GM12878 (cell line): ENCODE data around the gene TMIGD3. TPM values are rescaled to one million over a fixed set of nuclear protein-coding genes. Genes with fewer than 3 reads are reported as not detected.

Experiments used
- ATAC-seq: fragments of 200-7000 bp; cut with Tn5 transposase; 3 replicates; pipeline ENCODE4 v1.9.1; 2020; ENCODE audit warnings: mild to moderate bottlenecking, moderate library complexity
- BruUV-seq: library from RNA; stranded (reverse); fragments of 400-500 nt; replicated peaks from 2 replicates; lab custom pipeline; 2021; lab: Mats Ljungman, UMichigan
- CTCF ChIA-PET: fragments of 300-600 bp; sonication (Branson Sonifier 250); formaldehyde crosslinking; extraction: SDS; loops from one replicate; lab custom pipeline; 2021; ENCODE audit warnings: inconsistent platforms; lab: Yijun Ruan, JAX
- POLR2A ChIA-PET: fragments of 350-600 bp; formaldehyde crosslinking; extraction: SDS; loops from one replicate; lab custom pipeline; 2021; ENCODE audit warnings: inconsistent platforms; lab: Charles Lee
- RAD21 ChIA-PET: fragments of 300-600 bp; sonication (Branson Sonifier 250); formaldehyde crosslinking; loops from one replicate; lab custom pipeline; 2023; ENCODE audit warnings: antibody characterized with exemption; ENCODE audit not compliant: unreplicated experiment; lab: Charles Lee
- SMC1A ChIA-PET: fragments of 300-600 bp; sonication (Branson Sonifier 250); formaldehyde crosslinking; loops from one replicate; lab custom pipeline; 2023; ENCODE audit not compliant: unreplicated experiment, uncharacterized antibody; lab: Charles Lee
- DNase-seq: peaks from one replicate; pipeline ENCODE4 v3.0.0-alpha.2; 2011; ENCODE audit warnings: low read depth, low spot score
- FAIRE-seq: peaks from 3 replicates; lab custom pipeline; 2011; peaks lifted over from hg19 to GRCh38; lab: Jason Lieb, UNC
- H2AFZ ChIP-seq: 2 replicates; pipeline ENCODE4 v1.6.0; 2011; ENCODE audit warnings: low read depth, low read length, control low read depth; ENCODE audit not compliant: control insufficient read depth
- H3K27ac ChIP-seq: 2 replicates; pipeline ENCODE4 v1.5.1; 2011; ENCODE audit warnings: control low read depth; ENCODE audit not compliant: control insufficient read depth, insufficient read depth
- H3K27me3 ChIP-seq, 2 experiments: replicated peaks in 1 of 2; 2 replicates each; pipeline versions ENCODE4 v1.6.0 to v1.6.1; 2011; ENCODE audit warnings: low read length in 1 of 2; ENCODE audit not compliant: control insufficient read depth in 2 of 2, insufficient read depth in 2 of 2
- H3K36me3 ChIP-seq, 2 experiments: 2 replicates each; pipeline ENCODE4 v1.5.1; 2011; ENCODE audit warnings: low read length in 1 of 2; ENCODE audit not compliant: control insufficient read depth in 2 of 2, insufficient read depth in 2 of 2
- H3K4me1 ChIP-seq: 2 replicates; pipeline ENCODE4 v1.6.1; 2011; ENCODE audit warnings: mild to moderate bottlenecking, low read length, moderate library complexity, mixed read lengths; ENCODE audit not compliant: control insufficient read depth, insufficient read depth
- H3K4me2 ChIP-seq: 2 replicates; pipeline ENCODE4 v1.6.0; 2011; ENCODE audit warnings: control low read depth; ENCODE audit not compliant: control insufficient read depth, insufficient read depth
- H3K4me3 ChIP-seq: fragments of 200-600 bp; sonication (generic); 2 replicates; pipeline ENCODE4 v1.5.1; 2016
- H3K79me2 ChIP-seq: 2 replicates; pipeline ENCODE4 v1.6.0; 2011; ENCODE audit warnings: low read length; ENCODE audit not compliant: control insufficient read depth, insufficient read depth
- H3K9ac ChIP-seq: 2 replicates; pipeline ENCODE4 v1.8.0; 2011; ENCODE audit warnings: low read length, control low read depth, mixed read lengths; ENCODE audit not compliant: control insufficient read depth, insufficient read depth
- H3K9me3 ChIP-seq: replicated peaks from 3 replicates; pipeline ENCODE4 v1.5.1; 2011; ENCODE audit warnings: mild to moderate bottlenecking, low read length; ENCODE audit not compliant: control insufficient read depth, insufficient read depth
- H4K20me1 ChIP-seq: 2 replicates; pipeline ENCODE4 v1.6.0; 2011; ENCODE audit not compliant: control insufficient read depth, insufficient read depth
- CREB1 ChIP-seq: IDR thresholded peaks from 2 replicates; pipeline ENCODE4 v1.6.1; 2012; ENCODE audit warnings: low read depth, mild to moderate bottlenecking, inconsistent platforms
- KAT2A ChIP-seq: conservative IDR thresholded peaks from 2 replicates; pipeline ENCODE4 v1.6.1; 2011; ENCODE audit warnings: low read depth, low read length; ENCODE audit not compliant: control insufficient read depth
- in situ Hi-C: fragments of 300-500 bp; cut with MboI; formaldehyde crosslinking; loops from 9 replicates; pipeline ENCODE4 v1.14.3; 2018; ENCODE audit warnings: mixed read lengths
- intact Hi-C: fragments of 100-400 bp; cut with micrococcal nuclease; formaldehyde crosslinking; loops from one replicate; pipeline ENCODE4 v1.14.2; 2022; ENCODE audit not compliant: unreplicated experiment
- polyA plus RNA-seq, 11 experiments: library from polyadenylated mRNA; depleted of rRNA in 4 of 11; unstranded in 6 of 11; stranded (reverse) in 5 of 11; fragments of >200 nt; fragmentation: Nextera tagmentation in 4 of 11; fragmentation: Illumina TruSeq in 1 of 11; extraction: Ambion mirVana in 4 of 11; extraction: Trizol in 1 of 11; gene quantifications; 1 replicate in 1 of 11; 2 replicates in 10 of 11; pipeline versions ENCODE4 v1.2.1 to v1.2.3, GENCODE V29; 2011 to 2016; ENCODE audit warnings: inconsistent platforms in 2 of 11, missing spikeins in 2 of 11, low read depth in 1 of 11
- total RNA-seq, 4 experiments: library from RNA; depleted of rRNA in 3 of 4; stranded (reverse); fragments of >200 nt in 3 of 4; fragmentation: Illumina TruSeq in 1 of 4; extraction: Trizol in 1 of 4; gene quantifications; 2 replicates each; pipeline versions ENCODE4 v1.2.1 to v1.2.3, GENCODE V29; 2013 to 2021
- TF ChIP-seq, protein P1 (sequence below): fragments of 450-650 bp; IDR thresholded peaks from 2 replicates; pipeline ENCODE4 v1.6.1; 2017; ENCODE audit warnings: mild to moderate bottlenecking

TMIGD3 gene
- total and polyA plus RNA-seq, 10 of the 15 experiments (the other 5 are each of a cell fraction or from before 2014, with no cell fraction given), result 0.17 TPM; not detected in 9

DNA sequence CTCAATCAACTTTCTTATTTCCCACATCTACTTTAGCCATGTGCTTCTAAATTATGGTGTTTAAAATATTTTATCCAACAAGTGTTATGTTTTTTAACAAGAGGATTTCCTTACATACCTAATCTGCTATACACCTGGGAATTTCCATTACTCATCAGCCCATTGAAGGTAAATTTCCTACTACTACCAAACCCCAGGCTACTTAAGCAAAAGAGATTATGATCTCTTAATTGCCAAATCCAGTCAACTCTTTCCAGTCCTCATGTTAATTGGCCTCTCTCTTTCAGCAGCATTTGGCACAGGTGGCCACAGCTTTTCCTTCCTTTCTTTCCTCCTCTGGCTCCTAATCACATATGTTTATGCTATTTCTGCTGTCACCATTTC is 34.7 kb downstream of the TMIGD3 start:
- Histone ChIP-seq H3K9me3 (no peaks in the 10 kb centered on the region; the same call in 2 of the 3 replicates), H3K9ac (no peak overlapping the region), H3K4me2 (no peak overlapping the region), H3K27me3 (no peaks in the 10 kb centered on the region), H4K20me1 (no peaks in the 10 kb centered on the region), H3K27ac (no peak overlapping the region), H2AFZ (no peak overlapping the region), H3K4me3 (no peak overlapping the region), H3K79me2 (no peaks in the 10 kb centered on the region), H3K4me1 (peaks cover 12% of the 10 kb centered on the region), H3K36me3 (0 out of 4 replicates have a peak, but pooled peaks cover 0 to 8% of the 10 kb centered on the region in 2 experiments)
- BruUV-seq, result no TSS peak
- ATAC-seq (no peak), FAIRE-seq (no peak), DNase-seq (no peak)
- ChIA-PET SMC1A (no interaction called here), POLR2A (interaction anchor here (1.1 kb wide), 2 partner anchors 11 to 39 kb away, joined by 3 read pairs; no protein-coding TSS in a partner anchor), CTCF (interaction anchor here (1.5 to 2.1 kb wide), 2 partner anchors 12 to 39 kb away, joined by 5 to 6 read pairs; no protein-coding TSS in a partner anchor), RAD21 (no interaction called here)
- TF ChIP-seq CREB1 (no peak), KAT2A (no peak)
- TF ChIP-seq, protein P1, sequence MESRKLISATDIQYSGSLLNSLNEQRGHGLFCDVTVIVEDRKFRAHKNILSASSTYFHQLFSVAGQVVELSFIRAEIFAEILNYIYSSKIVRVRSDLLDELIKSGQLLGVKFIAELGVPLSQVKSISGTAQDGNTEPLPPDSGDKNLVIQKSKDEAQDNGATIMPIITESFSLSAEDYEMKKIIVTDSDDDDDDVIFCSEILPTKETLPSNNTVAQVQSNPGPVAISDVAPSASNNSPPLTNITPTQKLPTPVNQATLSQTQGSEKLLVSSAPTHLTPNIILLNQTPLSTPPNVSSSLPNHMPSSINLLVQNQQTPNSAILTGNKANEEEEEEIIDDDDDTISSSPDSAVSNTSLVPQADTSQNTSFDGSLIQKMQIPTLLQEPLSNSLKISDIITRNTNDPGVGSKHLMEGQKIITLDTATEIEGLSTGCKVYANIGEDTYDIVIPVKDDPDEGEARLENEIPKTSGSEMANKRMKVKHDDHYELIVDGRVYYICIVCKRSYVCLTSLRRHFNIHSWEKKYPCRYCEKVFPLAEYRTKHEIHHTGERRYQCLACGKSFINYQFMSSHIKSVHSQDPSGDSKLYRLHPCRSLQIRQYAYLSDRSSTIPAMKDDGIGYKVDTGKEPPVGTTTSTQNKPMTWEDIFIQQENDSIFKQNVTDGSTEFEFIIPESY, result no peak
- intact Hi-C loops (loop anchor here (2.0 kb wide), 1 partner anchor 14 kb away; no protein-coding TSS in a partner anchor), in situ Hi-C loops (no loop called here)
